GM23338 (cell line): ENCODE results near the gene MIER2. TPM values are rescaled to one million over a fixed set of nuclear protein-coding genes. Genes with fewer than 3 reads are reported as not detected.

ENCODE experiments used
- ATAC-seq: fragments of 200-7000 bp; cut with Tn5 transposase; 3 replicates; pipeline ENCODE4 v1.9.1; 2020
- DNase-seq: peaks from one replicate; pipeline ENCODE4 v3.0.0-alpha.2; 2015; ENCODE audit warnings: low spot score
- H2AFZ ChIP-seq: fragments of 200-600 bp; sonication (generic); 2 replicates; pipeline ENCODE4 v1.8.0; 2016; ENCODE audit warnings: antibody characterized with exemption, mild to moderate bottlenecking, moderate library complexity
- H3F3A ChIP-seq: fragments of 200-600 bp; sonication (generic); replicated peaks from 2 replicates; pipeline ENCODE4 v1.8.0; 2017; ENCODE audit warnings: antibody characterized with exemption, mixed run types, low read depth
- H3K27ac ChIP-seq: fragments of 200-600 bp; sonication (generic); 2 replicates; pipeline ENCODE4 v1.6.1; 2016; ENCODE audit warnings: low read depth
- H3K27me3 ChIP-seq: fragments of 200-600 bp; sonication (generic); 2 replicates; pipeline ENCODE4 v1.8.0; 2016; ENCODE audit warnings: mild to moderate bottlenecking, mixed run types, moderate library complexity; ENCODE audit not compliant: insufficient read depth
- H3K36me3 ChIP-seq: fragments of 200-600 bp; sonication (generic); 2 replicates; pipeline ENCODE4 v1.8.0; 2016; ENCODE audit warnings: mild to moderate bottlenecking; ENCODE audit not compliant: insufficient read depth
- H3K4me1 ChIP-seq: fragments of 200-600 bp; sonication (generic); 2 replicates; pipeline ENCODE4 v1.8.0; 2016; ENCODE audit warnings: mild to moderate bottlenecking, moderate library complexity; ENCODE audit not compliant: insufficient read depth
- H3K4me2 ChIP-seq: fragments of 200-600 bp; sonication (generic); 2 replicates; pipeline ENCODE4 v1.7.1; 2017; ENCODE audit warnings: mixed run types
- H3K4me3 ChIP-seq: fragments of 200-600 bp; sonication (generic); 2 replicates; pipeline ENCODE4 v1.6.1; 2016; ENCODE audit warnings: mixed run types
- H3K79me2 ChIP-seq: fragments of 200-600 bp; sonication (generic); replicated peaks from 2 replicates; pipeline ENCODE4 v1.8.0; 2017; ENCODE audit warnings: mild to moderate bottlenecking; ENCODE audit not compliant: insufficient read depth
- H3K9me2 ChIP-seq: fragments of 200-600 bp; sonication (generic); 2 replicates; pipeline ENCODE4 v1.8.0; 2017; ENCODE audit not compliant: insufficient read depth
- H4K20me1 ChIP-seq: fragments of 200-600 bp; sonication (generic); replicated peaks from 2 replicates; pipeline ENCODE4 v1.8.0; 2017; ENCODE audit warnings: mild to moderate bottlenecking; ENCODE audit not compliant: insufficient read depth
- H3K27ac Mint-ChIP-seq: 2 replicates; pipeline ENCODE4 v1.8.0; 2020; ENCODE audit warnings: inconsistent platforms, mild to moderate bottlenecking, moderate library complexity, mixed read lengths
- H3K27me3 Mint-ChIP-seq: 3 replicates; pipeline ENCODE4 v1.8.0; 2022; ENCODE audit warnings: low read depth, mild to moderate bottlenecking, moderate library complexity, mixed read lengths, inconsistent platforms; ENCODE audit not compliant: insufficient read depth, poor library complexity
- H3K36me3 Mint-ChIP-seq: 3 replicates; pipeline ENCODE4 v1.8.0; 2021; ENCODE audit warnings: low read depth, mild to moderate bottlenecking, inconsistent platforms, moderate library complexity, mixed read lengths
- H3K4me1 Mint-ChIP-seq: 3 replicates; pipeline ENCODE4 v1.8.0; 2020; ENCODE audit warnings: mild to moderate bottlenecking, inconsistent platforms, mixed read lengths
- H3K4me3 Mint-ChIP-seq: 3 replicates; pipeline ENCODE4 v1.8.0; 2021; ENCODE audit warnings: moderate library complexity, mild to moderate bottlenecking, inconsistent platforms, mixed read lengths
- H3K9me3 Mint-ChIP-seq: 3 replicates; pipeline ENCODE4 v1.8.0; 2020; ENCODE audit warnings: moderate library complexity, mild to moderate bottlenecking, inconsistent platforms, mixed read lengths
- EZH2 ChIP-seq: fragments of 200-600 bp; sonication (generic); IDR thresholded peaks from one replicate; pipeline ENCODE4 v1.8.0; 2017; ENCODE audit warnings: antibody characterized with exemption, mild to moderate bottlenecking, low read depth; ENCODE audit not compliant: unreplicated experiment
- EZH2phosphoT487 ChIP-seq: fragments of 200-600 bp; sonication (generic); IDR thresholded peaks from one replicate; pipeline ENCODE4 v1.8.1; 2018; ENCODE audit warnings: antibody characterized with exemption; ENCODE audit not compliant: unreplicated experiment
- NANOG ChIP-seq: IDR thresholded peaks from 2 replicates; pipeline ENCODE4 v1.6.1; 2016; ENCODE audit warnings: antibody characterized with exemption, borderline replicate concordance
- POLR2AphosphoS5 ChIP-seq: IDR thresholded peaks from 2 replicates; pipeline ENCODE4 v1.6.1; 2016; ENCODE audit warnings: antibody characterized with exemption, low read depth
- ZNF331 ChIP-seq: fragments of 250-450 bp; sonication (Bioruptor Pico); IDR thresholded peaks from 2 replicates; pipeline ENCODE4 v1.5.0; 2020; ENCODE audit warnings: low read depth, mild to moderate bottlenecking, moderate library complexity
- polyA plus RNA-seq: library from polyadenylated mRNA; unstranded; fragments of >200 nt; fragmentation: Nextera tagmentation; extraction: Ambion mirVana; gene quantifications from 2 replicates; pipeline ENCODE4 v1.2.1, GENCODE V29; 2016
- total RNA-seq: library from RNA; depleted of rRNA; stranded (reverse); fragments of >200 nt; shearing (Covaris generic); gene quantifications from 2 replicates; pipeline ENCODE4 v1.2.3, GENCODE V29; 2014
- TF ChIP-seq, protein P1 (sequence below): fragments of 250-450 bp; sonication (Bioruptor Pico); IDR thresholded peaks from 2 replicates; pipeline ENCODE4 v1.5.0; 2020; ENCODE audit warnings: mild to moderate bottlenecking, moderate library complexity
- TF ChIP-seq, protein P2 (sequence below): IDR thresholded peaks from 2 replicates; pipeline ENCODE4 v1.6.1; 2016; ENCODE audit warnings: antibody characterized with exemption

MIER2 gene
- total and polyA plus RNA-seq, 2 experiments from 2014 or later: 30.2 to 37.9 TPM

DNA sequence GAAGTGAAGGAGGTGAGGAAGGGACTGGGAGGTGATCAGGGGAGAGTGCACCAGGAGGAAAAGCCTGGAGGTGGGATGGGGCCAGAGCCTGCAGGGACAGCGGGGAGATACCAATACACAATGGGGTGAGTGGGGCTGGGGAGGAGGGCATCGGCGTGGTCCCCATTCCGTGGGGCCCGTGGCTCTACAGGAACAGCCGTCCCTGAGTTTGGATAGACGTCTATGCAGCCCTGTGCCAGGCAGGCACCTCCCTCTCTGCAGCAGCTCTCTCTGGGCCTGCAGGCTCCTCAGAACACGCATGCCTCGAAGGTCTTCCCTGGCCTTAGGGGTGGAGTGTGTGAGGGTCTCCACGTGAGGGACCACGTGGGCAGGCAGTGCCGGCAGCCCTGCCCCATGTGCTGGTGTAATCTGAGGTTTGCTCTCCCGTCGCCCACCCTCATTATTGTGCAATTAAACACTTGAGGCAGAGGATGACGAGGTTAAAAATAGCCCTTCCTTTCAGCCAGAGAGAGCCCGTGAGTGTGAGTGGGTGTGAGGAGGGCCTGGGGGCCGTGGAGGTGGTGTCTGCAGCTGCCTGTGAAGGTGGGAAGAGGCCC lies 47.9 kb upstream of the MIER2 start (continued):
- TF ChIP-seq NANOG (no peak), EZH2phosphoT487 (no peak), EZH2 (no peak), POLR2AphosphoS5 (no peak), ZNF331 (CRISPR knock-in tag) (no peak)
- TF ChIP-seq, protein P1, sequence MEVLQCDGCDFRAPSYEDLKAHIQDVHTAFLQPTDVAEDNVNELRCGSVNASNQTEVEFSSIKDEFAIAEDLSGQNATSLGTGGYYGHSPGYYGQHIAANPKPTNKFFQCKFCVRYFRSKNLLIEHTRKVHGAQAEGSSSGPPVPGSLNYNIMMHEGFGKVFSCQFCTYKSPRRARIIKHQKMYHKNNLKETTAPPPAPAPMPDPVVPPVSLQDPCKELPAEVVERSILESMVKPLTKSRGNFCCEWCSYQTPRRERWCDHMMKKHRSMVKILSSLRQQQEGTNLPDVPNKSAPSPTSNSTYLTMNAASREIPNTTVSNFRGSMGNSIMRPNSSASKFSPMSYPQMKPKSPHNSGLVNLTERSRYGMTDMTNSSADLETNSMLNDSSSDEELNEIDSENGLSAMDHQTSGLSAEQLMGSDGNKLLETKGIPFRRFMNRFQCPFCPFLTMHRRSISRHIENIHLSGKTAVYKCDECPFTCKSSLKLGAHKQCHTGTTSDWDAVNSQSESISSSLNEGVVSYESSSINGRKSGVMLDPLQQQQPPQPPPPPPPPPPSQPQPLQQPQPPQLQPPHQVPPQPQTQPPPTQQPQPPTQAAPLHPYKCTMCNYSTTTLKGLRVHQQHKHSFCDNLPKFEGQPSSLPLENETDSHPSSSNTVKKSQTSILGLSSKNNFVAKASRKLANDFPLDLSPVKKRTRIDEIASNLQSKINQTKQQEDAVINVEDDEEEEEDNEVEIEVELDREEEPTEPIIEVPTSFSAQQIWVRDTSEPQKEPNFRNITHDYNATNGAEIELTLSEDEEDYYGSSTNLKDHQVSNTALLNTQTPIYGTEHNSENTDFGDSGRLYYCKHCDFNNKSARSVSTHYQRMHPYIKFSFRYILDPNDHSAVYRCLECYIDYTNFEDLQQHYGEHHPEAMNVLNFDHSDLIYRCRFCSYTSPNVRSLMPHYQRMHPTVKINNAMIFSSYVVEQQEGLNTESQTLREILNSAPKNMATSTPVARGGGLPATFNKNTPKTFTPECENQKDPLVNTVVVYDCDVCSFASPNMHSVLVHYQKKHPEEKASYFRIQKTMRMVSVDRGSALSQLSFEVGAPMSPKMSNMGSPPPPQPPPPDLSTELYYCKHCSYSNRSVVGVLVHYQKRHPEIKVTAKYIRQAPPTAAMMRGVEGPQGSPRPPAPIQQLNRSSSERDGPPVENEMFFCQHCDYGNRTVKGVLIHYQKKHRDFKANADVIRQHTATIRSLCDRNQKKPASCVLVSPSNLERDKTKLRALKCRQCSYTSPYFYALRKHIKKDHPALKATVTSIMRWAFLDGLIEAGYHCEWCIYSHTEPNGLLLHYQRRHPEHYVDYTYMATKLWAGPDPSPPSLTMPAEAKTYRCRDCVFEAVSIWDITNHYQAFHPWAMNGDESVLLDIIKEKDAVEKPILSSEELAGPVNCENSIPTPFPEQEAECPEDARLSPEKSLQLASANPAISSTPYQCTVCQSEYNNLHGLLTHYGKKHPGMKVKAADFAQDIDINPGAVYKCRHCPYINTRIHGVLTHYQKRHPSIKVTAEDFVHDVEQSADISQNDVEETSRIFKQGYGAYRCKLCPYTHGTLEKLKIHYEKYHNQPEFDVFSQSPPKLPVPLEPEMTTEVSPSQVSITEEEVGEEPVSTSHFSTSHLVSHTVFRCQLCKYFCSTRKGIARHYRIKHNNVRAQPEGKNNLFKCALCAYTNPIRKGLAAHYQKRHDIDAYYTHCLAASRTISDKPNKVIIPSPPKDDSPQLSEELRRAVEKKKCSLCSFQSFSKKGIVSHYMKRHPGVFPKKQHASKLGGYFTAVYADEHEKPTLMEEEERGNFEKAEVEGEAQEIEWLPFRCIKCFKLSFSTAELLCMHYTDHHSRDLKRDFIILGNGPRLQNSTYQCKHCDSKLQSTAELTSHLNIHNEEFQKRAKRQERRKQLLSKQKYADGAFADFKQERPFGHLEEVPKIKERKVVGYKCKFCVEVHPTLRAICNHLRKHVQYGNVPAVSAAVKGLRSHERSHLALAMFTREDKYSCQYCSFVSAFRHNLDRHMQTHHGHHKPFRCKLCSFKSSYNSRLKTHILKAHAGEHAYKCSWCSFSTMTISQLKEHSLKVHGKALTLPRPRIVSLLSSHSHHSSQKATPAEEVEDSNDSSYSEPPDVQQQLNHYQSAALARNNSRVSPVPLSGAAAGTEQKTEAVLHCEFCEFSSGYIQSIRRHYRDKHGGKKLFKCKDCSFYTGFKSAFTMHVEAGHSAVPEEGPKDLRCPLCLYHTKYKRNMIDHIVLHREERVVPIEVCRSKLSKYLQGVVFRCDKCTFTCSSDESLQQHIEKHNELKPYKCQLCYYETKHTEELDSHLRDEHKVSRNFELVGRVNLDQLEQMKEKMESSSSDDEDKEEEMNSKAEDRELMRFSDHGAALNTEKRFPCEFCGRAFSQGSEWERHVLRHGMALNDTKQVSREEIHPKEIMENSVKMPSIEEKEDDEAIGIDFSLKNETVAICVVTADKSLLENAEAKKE (CRISPR knock-in tag): no peak
- TF ChIP-seq, protein P2, sequence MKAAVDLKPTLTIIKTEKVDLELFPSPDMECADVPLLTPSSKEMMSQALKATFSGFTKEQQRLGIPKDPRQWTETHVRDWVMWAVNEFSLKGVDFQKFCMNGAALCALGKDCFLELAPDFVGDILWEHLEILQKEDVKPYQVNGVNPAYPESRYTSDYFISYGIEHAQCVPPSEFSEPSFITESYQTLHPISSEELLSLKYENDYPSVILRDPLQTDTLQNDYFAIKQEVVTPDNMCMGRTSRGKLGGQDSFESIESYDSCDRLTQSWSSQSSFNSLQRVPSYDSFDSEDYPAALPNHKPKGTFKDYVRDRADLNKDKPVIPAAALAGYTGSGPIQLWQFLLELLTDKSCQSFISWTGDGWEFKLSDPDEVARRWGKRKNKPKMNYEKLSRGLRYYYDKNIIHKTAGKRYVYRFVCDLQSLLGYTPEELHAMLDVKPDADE: no peak

DNA sequence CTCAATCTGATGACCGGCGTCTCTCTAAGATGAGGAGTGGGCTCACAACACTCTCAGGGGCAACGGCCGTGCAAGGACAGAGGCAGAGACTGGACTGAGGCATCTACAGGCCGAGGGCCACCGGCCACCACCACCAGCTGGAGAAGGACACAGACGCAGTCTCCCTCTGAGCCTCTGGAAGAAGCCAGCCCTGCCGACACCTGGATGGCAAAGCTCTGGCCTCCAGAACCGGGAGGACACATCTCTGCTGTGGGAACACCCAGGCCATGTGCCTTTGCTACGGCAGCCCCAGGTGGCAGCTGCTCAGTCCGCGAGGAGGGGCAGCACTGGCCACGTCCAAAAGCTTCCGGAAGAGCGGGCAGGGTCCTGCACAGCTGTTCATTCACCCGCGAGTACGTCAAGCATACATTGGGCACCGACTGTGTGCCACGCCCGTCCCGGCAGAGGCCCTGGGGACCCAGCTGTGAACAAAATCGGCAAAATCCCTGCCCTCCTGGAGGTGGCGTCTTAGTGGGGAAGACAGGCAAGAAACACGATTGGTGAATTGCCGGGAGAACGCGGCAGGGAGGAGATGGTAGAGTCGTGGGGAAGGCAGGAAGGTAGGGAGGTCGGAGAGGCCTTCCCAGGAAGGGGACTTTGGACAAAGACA lies 47.3 kb upstream of the MIER2 start:
- no peak overlapping the region for H3K27ac ChIP-seq
- no peak overlapping the region for H3K27ac Mint-ChIP-seq
- no peak overlapping the region for H3K4me3 Mint-ChIP-seq
- peaks cover 6% of the 10 kb centered on the region for H3F3A ChIP-seq
- H3K27me3 ChIP-seq: no peaks in the 10 kb centered on the region
- H2AFZ ChIP-seq: no peak overlapping the region
- H3K4me2 ChIP-seq: no peak overlapping the region
- peaks cover 28% of the 10 kb centered on the region for H3K27me3 Mint-ChIP-seq
- H3K79me2 ChIP-seq: no peaks in the 10 kb centered on the region
- H3K4me3 ChIP-seq: no peak overlapping the region
- peaks cover 46% of the 10 kb centered on the region for H3K9me3 Mint-ChIP-seq
- H3K9me2 ChIP-seq: 0 out of 2 replicates have a peak, but pooled peaks cover 5% of the 10 kb centered on the region
- no peaks in the 10 kb centered on the region for H4K20me1 ChIP-seq
- peaks cover 12% of the 10 kb centered on the region for H3K4me1 Mint-ChIP-seq
- H3K36me3 Mint-ChIP-seq: peaks cover 14% of the 10 kb centered on the region
- ATAC-seq: no peak
- H3K4me1 ChIP-seq: 0 out of 2 replicates have a peak, but pooled peaks cover 3% of the 10 kb centered on the region
- H3K36me3 ChIP-seq: no peaks in the 10 kb centered on the region
- DNase-seq: no peak
- TF ChIP-seq NANOG: no peak
- TF ChIP-seq, protein P1 (CRISPR knock-in tag): no peak
